B cell (primary cell): ENCODE data around the gene LCN15.
"Not testable (repeated sequence)": the region's sequence is repeated elsewhere in the genome, so short reads cannot be mapped to it uniquely, and the experiment has no call there.

Source experiments
- CTCF ChIP-seq: fragments of 200-600 bp; IDR thresholded peaks from one replicate; pipeline ENCODE4 v1.8.0; 2022; ENCODE audit warnings: antibody characterized with exemption, mild to moderate bottlenecking
- EZH2 ChIP-seq: IDR thresholded peaks from 2 replicates; pipeline ENCODE4 v1.6.1; 2012; ENCODE audit warnings: borderline replicate concordance, low read depth, mild to moderate bottlenecking, moderate library complexity, low read length; ENCODE audit not compliant: insufficient read depth, poor library complexity, severe bottlenecking

GRCh38 chr9:136803009-136803550 lies 38.8 kb upstream of the LCN15 start:
- TF ChIP-seq EZH2, CTCF: not testable (repeated sequence)
